Neural cell (in vitro differentiated cells): ENCODE measurements around the gene P4HTM. TPM values are rescaled to one million over a fixed set of nuclear protein-coding genes. Genes with fewer than 3 reads are reported as not detected.

Experiments used
- H2AFZ ChIP-seq: fragments of 200-600, 300-800 bp; sonication (generic), shearing (Covaris generic); 2 replicates; pipeline ENCODE4 v1.6.0; 2014; ENCODE audit warnings: low read depth, mild to moderate bottlenecking, antibody characterized with exemption, low read length, moderate library complexity
- H3F3A ChIP-seq: fragments of 200-600 bp; shearing (Covaris generic); 2 replicates; pipeline ENCODE4 v1.6.1; 2016; ENCODE audit warnings: mild to moderate bottlenecking, moderate library complexity, mixed read lengths, antibody characterized with exemption, low read length; ENCODE audit not compliant: insufficient read depth, poor library complexity, severe bottlenecking
- H3K27ac ChIP-seq: fragments of 200-600, 300-800 bp; sonication (generic), shearing (Covaris generic); 2 replicates; pipeline ENCODE4 v1.5.1; 2014; ENCODE audit warnings: mild to moderate bottlenecking, low read length, moderate library complexity
- H3K27me3 ChIP-seq: fragments of 300-800, 200-600 bp; sonication (generic), shearing (Covaris generic); 2 replicates; pipeline ENCODE4 v1.6.0; 2014; ENCODE audit warnings: mild to moderate bottlenecking, low read depth, low read length, moderate library complexity; ENCODE audit not compliant: insufficient read depth
- H3K36me3 ChIP-seq: fragments of 300-800, 200-600 bp; sonication (generic), shearing (Covaris generic); 2 replicates; pipeline ENCODE4 v1.5.1; 2014; ENCODE audit warnings: mild to moderate bottlenecking, antibody characterized with exemption, low read length, moderate library complexity; ENCODE audit not compliant: insufficient read depth
- H3K4me2 ChIP-seq: fragments of 300-800, 200-600 bp; sonication (generic), shearing (Covaris generic); 2 replicates; pipeline ENCODE4 v1.6.0; 2014; ENCODE audit warnings: mild to moderate bottlenecking, low read length
- H3K4me3 ChIP-seq: fragments of 300-800, 200-600 bp; sonication (generic), shearing (Covaris generic); 2 replicates; pipeline ENCODE4 v1.5.1; 2014; ENCODE audit warnings: mild to moderate bottlenecking, low read length, moderate library complexity
- H3K79me2 ChIP-seq: fragments of 200-600 bp; shearing (Covaris generic); replicated peaks from 2 replicates; pipeline ENCODE4 v1.6.0; 2014; ENCODE audit warnings: mild to moderate bottlenecking, low read length, moderate library complexity; ENCODE audit not compliant: insufficient read depth
- H3K9ac ChIP-seq: fragments of 300-800, 200-600 bp; sonication (generic), shearing (Covaris generic); 2 replicates; pipeline ENCODE4 v1.6.1; 2016; ENCODE audit warnings: mild to moderate bottlenecking, low read length, mixed read lengths
- H3K9me2 ChIP-seq: fragments of 200-600 bp; shearing (Covaris generic); 2 replicates; pipeline ENCODE4 v1.6.1; 2016; ENCODE audit warnings: mild to moderate bottlenecking, low read length, mixed read lengths; ENCODE audit not compliant: insufficient read depth
- H3K9me3 ChIP-seq: fragments of 200-600, 300-800 bp; sonication (generic), shearing (Covaris generic); 2 replicates; pipeline ENCODE4 v1.6.1; 2016; ENCODE audit warnings: mild to moderate bottlenecking, mixed run types, low read length, moderate library complexity, mixed read lengths
- H4K20me1 ChIP-seq: fragments of 200-600 bp; shearing (Covaris generic); 2 replicates; pipeline ENCODE4 v1.6.1; 2016; ENCODE audit warnings: mild to moderate bottlenecking, mixed run types; ENCODE audit not compliant: insufficient read depth
- EP300 ChIP-seq: fragments of 450-650 bp; conservative IDR thresholded peaks from 2 replicates; pipeline ENCODE4 v1.6.1; 2014; ENCODE audit warnings: antibody characterized with exemption, mild to moderate bottlenecking, moderate library complexity; ENCODE audit not compliant: poor library complexity, severe bottlenecking
- EZH2 ChIP-seq: fragments of 200-600, 300-800 bp; shearing (Covaris generic), sonication (generic); IDR thresholded peaks from 2 replicates; pipeline ENCODE4 v1.6.1; 2014; ENCODE audit warnings: antibody characterized with exemption, low read length, borderline replicate concordance, mild to moderate bottlenecking; ENCODE audit not compliant: insufficient read depth, poor library complexity, severe bottlenecking
- MXI1 ChIP-seq: fragments of 450-650 bp; conservative IDR thresholded peaks from 2 replicates; pipeline ENCODE4 v1.6.1; 2014; ENCODE audit warnings: antibody characterized with exemption, mild to moderate bottlenecking; ENCODE audit not compliant: poor library complexity, severe bottlenecking
- POLR2AphosphoS5 ChIP-seq: IDR thresholded peaks from 2 replicates; pipeline ENCODE4 v1.6.1; 2012
- RAD21 ChIP-seq: fragments of 450-650 bp; conservative IDR thresholded peaks from 2 replicates; pipeline ENCODE4 v1.6.1; 2014; ENCODE audit warnings: antibody characterized with exemption, mild to moderate bottlenecking, moderate library complexity
- SMC3 ChIP-seq: fragments of 450-650 bp; conservative IDR thresholded peaks from 2 replicates; pipeline ENCODE4 v1.6.1; 2014; ENCODE audit warnings: antibody characterized with exemption, mild to moderate bottlenecking, moderate library complexity; ENCODE audit not compliant: poor library complexity
- TAF1 ChIP-seq: IDR thresholded peaks from 2 replicates; pipeline ENCODE4 v1.6.1; 2012; ENCODE audit warnings: low read depth
- polyA plus RNA-seq: library from polyadenylated mRNA; depleted of rRNA; stranded (reverse); fragments of >200 nt; gene quantifications from 2 replicates; pipeline ENCODE4 v1.2.3, GENCODE V29; 2014
- TF ChIP-seq, protein P1 (sequence below): IDR thresholded peaks from 2 replicates; pipeline ENCODE4 v1.6.1; 2012; ENCODE audit warnings: borderline replicate concordance
- TF ChIP-seq, protein P2 (sequence below): fragments of 450-650 bp; IDR thresholded peaks from 2 replicates; pipeline ENCODE4 v1.5.1; 2014; ENCODE audit warnings: antibody characterized with exemption, mild to moderate bottlenecking, moderate library complexity; ENCODE audit not compliant: poor library complexity, severe bottlenecking

The P4HTM gene
- polyA plus RNA-seq, 1 donor from 2014 or later = 97.3 TPM

DNA sequence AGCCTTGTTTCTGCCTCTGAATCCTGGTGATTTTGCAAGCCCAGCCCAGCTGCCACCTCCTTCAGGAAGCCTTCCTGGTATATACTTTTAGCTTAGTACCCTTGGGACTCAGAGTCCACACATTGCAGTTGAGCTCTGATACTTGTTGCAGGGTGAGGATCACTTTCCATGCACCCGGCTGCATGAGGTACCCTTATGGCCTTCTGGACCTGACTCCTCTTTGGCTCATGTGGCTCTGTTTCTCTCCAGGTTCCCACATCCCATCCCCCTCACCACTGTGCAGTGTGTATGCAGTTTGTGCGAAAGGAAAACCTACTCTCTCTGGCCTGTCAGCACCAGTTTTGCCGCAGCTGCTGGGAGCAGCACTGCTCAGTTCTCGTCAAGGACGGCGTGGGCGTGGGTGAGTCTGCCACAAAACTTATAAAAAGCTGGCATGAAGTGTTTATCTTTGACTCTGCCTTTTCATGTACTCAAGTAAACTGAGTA, 23.1 kb upstream of the P4HTM start:
- H3K36me3 ChIP-seq = peaks cover 11% of the 10 kb centered on the region
- no peaks in the 10 kb centered on the region for H3K9me3 ChIP-seq
- no peaks in the 10 kb centered on the region for H3K27me3 ChIP-seq
- no peak overlapping the region for H3K27ac ChIP-seq
- no peak overlapping the region for H3K4me2 ChIP-seq
- no peak overlapping the region for H2AFZ ChIP-seq
- H3K4me3 ChIP-seq = no peak overlapping the region
- no peaks in the 10 kb centered on the region for H3F3A ChIP-seq
- no peaks in the 10 kb centered on the region for H3K9me2 ChIP-seq
- H3K79me2 ChIP-seq = no peaks in the 10 kb centered on the region
- no peaks in the 10 kb centered on the region for H4K20me1 ChIP-seq
- TF ChIP-seq, protein P1, sequence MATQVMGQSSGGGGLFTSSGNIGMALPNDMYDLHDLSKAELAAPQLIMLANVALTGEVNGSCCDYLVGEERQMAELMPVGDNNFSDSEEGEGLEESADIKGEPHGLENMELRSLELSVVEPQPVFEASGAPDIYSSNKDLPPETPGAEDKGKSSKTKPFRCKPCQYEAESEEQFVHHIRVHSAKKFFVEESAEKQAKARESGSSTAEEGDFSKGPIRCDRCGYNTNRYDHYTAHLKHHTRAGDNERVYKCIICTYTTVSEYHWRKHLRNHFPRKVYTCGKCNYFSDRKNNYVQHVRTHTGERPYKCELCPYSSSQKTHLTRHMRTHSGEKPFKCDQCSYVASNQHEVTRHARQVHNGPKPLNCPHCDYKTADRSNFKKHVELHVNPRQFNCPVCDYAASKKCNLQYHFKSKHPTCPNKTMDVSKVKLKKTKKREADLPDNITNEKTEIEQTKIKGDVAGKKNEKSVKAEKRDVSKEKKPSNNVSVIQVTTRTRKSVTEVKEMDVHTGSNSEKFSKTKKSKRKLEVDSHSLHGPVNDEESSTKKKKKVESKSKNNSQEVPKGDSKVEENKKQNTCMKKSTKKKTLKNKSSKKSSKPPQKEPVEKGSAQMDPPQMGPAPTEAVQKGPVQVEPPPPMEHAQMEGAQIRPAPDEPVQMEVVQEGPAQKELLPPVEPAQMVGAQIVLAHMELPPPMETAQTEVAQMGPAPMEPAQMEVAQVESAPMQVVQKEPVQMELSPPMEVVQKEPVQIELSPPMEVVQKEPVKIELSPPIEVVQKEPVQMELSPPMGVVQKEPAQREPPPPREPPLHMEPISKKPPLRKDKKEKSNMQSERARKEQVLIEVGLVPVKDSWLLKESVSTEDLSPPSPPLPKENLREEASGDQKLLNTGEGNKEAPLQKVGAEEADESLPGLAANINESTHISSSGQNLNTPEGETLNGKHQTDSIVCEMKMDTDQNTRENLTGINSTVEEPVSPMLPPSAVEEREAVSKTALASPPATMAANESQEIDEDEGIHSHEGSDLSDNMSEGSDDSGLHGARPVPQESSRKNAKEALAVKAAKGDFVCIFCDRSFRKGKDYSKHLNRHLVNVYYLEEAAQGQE = no peak
- no peak for TF ChIP-seq RAD21
- no peak for TF ChIP-seq POLR2AphosphoS5
- no peak for TF ChIP-seq EP300
- TF ChIP-seq TAF1 = no peak
- TF ChIP-seq MXI1 = no peak
- TF ChIP-seq EZH2 = no peak
- TF ChIP-seq SMC3 = no peak
- TF ChIP-seq, protein P2, sequence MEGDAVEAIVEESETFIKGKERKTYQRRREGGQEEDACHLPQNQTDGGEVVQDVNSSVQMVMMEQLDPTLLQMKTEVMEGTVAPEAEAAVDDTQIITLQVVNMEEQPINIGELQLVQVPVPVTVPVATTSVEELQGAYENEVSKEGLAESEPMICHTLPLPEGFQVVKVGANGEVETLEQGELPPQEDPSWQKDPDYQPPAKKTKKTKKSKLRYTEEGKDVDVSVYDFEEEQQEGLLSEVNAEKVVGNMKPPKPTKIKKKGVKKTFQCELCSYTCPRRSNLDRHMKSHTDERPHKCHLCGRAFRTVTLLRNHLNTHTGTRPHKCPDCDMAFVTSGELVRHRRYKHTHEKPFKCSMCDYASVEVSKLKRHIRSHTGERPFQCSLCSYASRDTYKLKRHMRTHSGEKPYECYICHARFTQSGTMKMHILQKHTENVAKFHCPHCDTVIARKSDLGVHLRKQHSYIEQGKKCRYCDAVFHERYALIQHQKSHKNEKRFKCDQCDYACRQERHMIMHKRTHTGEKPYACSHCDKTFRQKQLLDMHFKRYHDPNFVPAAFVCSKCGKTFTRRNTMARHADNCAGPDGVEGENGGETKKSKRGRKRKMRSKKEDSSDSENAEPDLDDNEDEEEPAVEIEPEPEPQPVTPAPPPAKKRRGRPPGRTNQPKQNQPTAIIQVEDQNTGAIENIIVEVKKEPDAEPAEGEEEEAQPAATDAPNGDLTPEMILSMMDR = no peak
- no peak overlapping the region for H3K9ac ChIP-seq

DNA sequence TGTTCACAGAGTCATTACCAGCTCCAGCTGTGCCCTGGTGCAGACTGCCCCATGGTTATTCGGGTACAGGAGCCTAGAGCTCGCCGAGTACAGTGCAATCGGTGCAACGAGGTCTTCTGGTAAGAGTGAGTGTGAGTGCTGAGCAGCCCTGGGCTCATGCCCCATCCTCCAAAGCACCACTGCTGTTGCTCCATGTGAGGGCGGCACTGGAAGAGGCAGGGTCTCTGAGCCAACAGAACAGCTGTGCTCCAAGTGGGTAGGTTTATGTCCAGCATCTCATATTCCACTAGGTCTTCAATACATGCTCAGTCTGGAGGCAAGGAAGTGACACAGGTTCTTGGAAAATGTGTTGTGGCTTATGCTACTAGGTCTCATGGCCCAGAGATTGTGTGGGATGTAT, 19.5 kb upstream of the P4HTM start:
- no peaks in the 10 kb centered on the region for H4K20me1 ChIP-seq
- no peaks in the 10 kb centered on the region for H3K27me3 ChIP-seq
- no peak overlapping the region for H3K27ac ChIP-seq
- no peaks in the 10 kb centered on the region for H3F3A ChIP-seq
- no peak overlapping the region for H3K4me2 ChIP-seq
- no peak for TF ChIP-seq RAD21
- TF ChIP-seq MXI1 = no peak
- no peak for TF ChIP-seq POLR2AphosphoS5
- TF ChIP-seq, protein P2 = no peak
- TF ChIP-seq EP300 = no peak
- peaks cover 14% of the 10 kb centered on the region for H3K36me3 ChIP-seq
- no peaks in the 10 kb centered on the region for H3K79me2 ChIP-seq
- H3K9me2 ChIP-seq = no peaks in the 10 kb centered on the region
- no peaks in the 10 kb centered on the region for H3K9me3 ChIP-seq
- no peak overlapping the region for H3K4me3 ChIP-seq
- H3K9ac ChIP-seq = no peak overlapping the region
- H2AFZ ChIP-seq = no peak overlapping the region
